BLaER1 treated with 17β-estradiol and CSF1 and Interleukin-3, amounts not matched to agents 10 nM and 100 nM (cell line): ENCODE results near the gene DCC.
A peak's percentile ranks its signal among the peaks of the same experiment; 100 is the strongest.

Source experiments
- H3K27ac ChIP-seq, 11 experiments: shearing (Covaris generic); formaldehyde crosslinking; 2 replicates each; pipeline ENCODE4 v1.8.1; 2022
- H3K27me3 ChIP-seq, 11 experiments: shearing (Covaris generic); formaldehyde crosslinking; 2 replicates each; pipeline ENCODE4 v1.8.1; 2022
- H3K36me3 ChIP-seq, 11 experiments: shearing (Covaris generic); formaldehyde crosslinking; 2 replicates each; pipeline ENCODE4 v1.8.1; 2022
- H3K4me1 ChIP-seq, 10 experiments: shearing (Covaris generic); formaldehyde crosslinking; 2 replicates each; pipeline ENCODE4 v1.8.1; 2022
- H3K4me2 ChIP-seq, 11 experiments: shearing (Covaris generic); formaldehyde crosslinking; 2 replicates each; pipeline ENCODE4 v1.8.1; 2022
- H3K4me3 ChIP-seq, 10 experiments: shearing (Covaris generic); formaldehyde crosslinking; 2 replicates each; pipeline ENCODE4 v1.8.1; 2022
- H3K9ac ChIP-seq, 11 experiments: shearing (Covaris generic); formaldehyde crosslinking; 2 replicates each; pipeline ENCODE4 v1.8.1; 2022
- H3K9me3 ChIP-seq, 11 experiments: shearing (Covaris generic); formaldehyde crosslinking; replicated peaks in 1 of 11; 2 replicates each; pipeline ENCODE4 v1.8.1; 2022
- H4K20me1 ChIP-seq, 11 experiments: shearing (Covaris generic); formaldehyde crosslinking; 2 replicates each; pipeline ENCODE4 v1.8.1; 2022
- Cebpa-rat ChIP-seq, 11 experiments: shearing (Covaris generic); IDR thresholded peaks; 2 replicates each; pipeline ENCODE4 v1.8.1; 2022

Gene DCC

DNA sequence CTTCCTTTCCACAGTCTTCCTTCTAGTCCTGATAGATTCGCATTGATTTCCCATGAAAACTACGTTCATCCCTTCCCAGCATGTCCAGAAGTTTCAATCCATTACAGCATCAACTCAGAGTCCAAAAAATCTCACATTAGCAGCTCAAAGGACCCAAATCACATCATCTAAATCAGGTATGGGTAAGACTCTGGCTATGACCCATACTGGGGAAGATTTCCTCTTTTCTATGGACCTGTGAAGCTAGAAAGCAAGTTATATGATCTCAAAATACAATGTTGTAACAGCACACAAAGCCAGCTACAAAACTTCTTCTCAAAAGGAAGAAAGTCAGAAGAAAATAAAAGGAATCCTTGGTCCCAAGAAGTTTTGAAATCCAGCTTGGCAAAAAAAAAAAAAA, 5.7 kb upstream of the DCC start:
- Histone ChIP-seq H3K36me3 (no peaks in the 10 kb centered on the region), H3K4me1 (peaks cover 0 to 32% (median 6%) of the 10 kb centered on the region in 10 experiments; a peak in 9 of 20 replicates), H3K4me3 (no peak overlapping the region), H4K20me1 (no peaks in the 10 kb centered on the region), H3K4me2 (peak overlapping the region in 5 of 11 experiments; percentile 21 to 54 (median 51); a peak in 9 of 22 replicates), H3K27ac (peak overlapping the region in 1 of 11 experiments; percentile 12; a peak in 1 of 22 replicates), H3K9me3 (no peaks in the 10 kb centered on the region), H3K9ac (no peak overlapping the region), H3K27me3 (peaks cover 0 to 6% (median under 1%) of the 10 kb centered on the region in 11 experiments; a peak in 4 of 22 replicates)
- no peak for TF ChIP-seq Cebpa-rat (IDR thresholded peaks at IDR 0.05)

DNA sequence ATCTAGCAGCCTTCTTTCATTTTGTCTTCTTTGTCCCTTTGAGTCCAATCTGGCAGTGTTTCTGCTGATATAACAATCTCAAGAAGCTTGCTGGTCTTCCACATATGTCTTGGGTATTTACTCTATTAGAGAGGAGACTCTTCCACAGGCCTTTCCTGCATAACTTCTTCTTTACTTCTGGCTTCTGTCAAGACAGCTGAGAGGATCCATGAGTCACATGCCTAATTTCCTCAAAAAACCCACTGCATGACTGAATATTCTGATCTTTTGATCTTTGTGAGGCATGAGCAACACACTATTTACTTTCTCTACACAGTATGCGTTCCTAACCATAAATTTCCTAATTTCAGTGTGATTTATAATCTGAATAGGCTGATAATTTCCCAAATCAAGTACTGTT, 5.1 kb upstream of the DCC start:
- H4K20me1 ChIP-seq = no peaks in the 10 kb centered on the region
- H3K27ac ChIP-seq = peak overlapping the region in 1 of 11 experiments; percentile 12; a peak in 2 of 22 replicates
- peak overlapping the region in 4 of 11 experiments; percentile 30 to 54 (median 52); a peak in 6 of 22 replicates for H3K4me2 ChIP-seq
- no peak overlapping the region for H3K9ac ChIP-seq
- H3K4me3 ChIP-seq = no peak overlapping the region
- H3K36me3 ChIP-seq = no peaks in the 10 kb centered on the region
- H3K27me3 ChIP-seq = peaks cover 2 to 11% (median 6%) of the 10 kb centered on the region in 11 experiments; a peak in 20 of 22 replicates
- peaks cover 0 to 32% (median 6%) of the 10 kb centered on the region in 10 experiments; a peak in 9 of 20 replicates for H3K4me1 ChIP-seq
- H3K9me3 ChIP-seq = peaks cover 0 to 5% (median 3%) of the 10 kb centered on the region in 11 experiments; a peak in 13 of 22 replicates
- TF ChIP-seq Cebpa-rat (IDR thresholded peaks at IDR 0.05) = no peak

DNA sequence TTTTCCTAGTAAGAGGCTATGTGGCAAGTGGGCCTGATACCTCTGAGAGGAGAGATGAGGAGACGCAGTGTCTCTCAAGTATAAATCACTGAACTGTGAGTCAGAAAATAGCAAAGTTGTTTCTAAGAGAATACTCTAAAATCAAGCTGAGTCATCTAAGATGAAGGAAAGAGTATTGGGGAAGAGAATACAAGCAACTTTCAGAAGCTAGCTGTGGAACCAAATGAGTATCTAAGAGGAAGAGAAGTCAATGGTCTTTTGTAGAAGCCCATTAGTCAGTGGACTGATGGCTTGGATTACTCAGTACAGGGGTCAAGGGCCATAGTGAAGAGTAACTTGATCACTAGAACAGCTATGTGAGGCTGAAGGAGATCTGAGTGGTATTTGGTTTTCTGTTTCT, 2.7 kb upstream of the DCC start:
- Histone ChIP-seq H3K9ac (no peak overlapping the region), H3K4me1 (peaks cover 0 to 32% (median 6%) of the 10 kb centered on the region in 10 experiments; a peak in 9 of 20 replicates), H3K36me3 (no peaks in the 10 kb centered on the region), H4K20me1 (no peaks in the 10 kb centered on the region), H3K4me3 (no peak overlapping the region), H3K27me3 (peaks cover 14 to 25% (median 20%) of the 10 kb centered on the region in 11 experiments; a peak in 21 of 22 replicates), H3K9me3 (peaks cover 15 to 28% (median 23%) of the 10 kb centered on the region in 11 experiments; a peak in 19 of 22 replicates), H3K27ac (no peak overlapping the region), H3K4me2 (peak overlapping the region in 1 of 11 experiments; percentile 14; a peak in 1 of 22 replicates)
- no peak for TF ChIP-seq Cebpa-rat (IDR thresholded peaks at IDR 0.05)

DNA sequence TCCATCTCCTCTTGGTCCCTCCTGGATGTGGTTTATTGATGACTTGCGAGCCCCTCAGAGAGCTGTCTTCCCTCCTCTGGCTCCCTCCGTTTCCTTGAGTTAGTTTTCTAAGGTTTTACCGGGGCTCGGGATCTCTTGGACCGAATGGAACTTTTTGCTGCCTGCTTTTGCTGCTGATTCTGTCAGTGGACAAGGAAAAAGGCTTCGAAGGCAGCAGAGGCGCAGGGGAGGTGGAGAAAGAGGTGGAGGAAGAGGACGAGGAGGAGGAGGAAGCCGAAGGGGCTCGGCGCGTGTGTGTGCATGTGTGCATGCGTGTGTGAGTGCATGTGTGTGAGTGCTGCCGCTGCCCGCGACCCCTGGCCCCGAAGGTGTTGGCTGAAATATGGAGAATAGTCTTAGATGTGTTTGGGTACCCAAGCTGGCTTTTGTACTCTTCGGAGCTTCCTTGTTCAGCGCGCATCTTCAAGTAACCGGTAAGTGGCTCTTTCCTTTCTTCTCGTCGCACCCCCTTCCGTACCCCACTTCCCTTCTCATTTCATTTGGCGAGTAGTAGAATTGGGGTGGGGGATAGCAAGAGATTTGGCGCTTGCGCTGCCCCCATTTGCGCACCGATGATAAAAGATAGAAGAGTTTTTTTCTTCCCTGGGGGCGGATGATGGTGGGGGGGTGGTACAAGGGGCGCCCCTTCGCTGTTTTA, 557 bp downstream of the DCC start:
- H3K9me3 ChIP-seq = peaks cover 15 to 28% (median 23%) of the 10 kb centered on the region in 11 experiments; a peak in 19 of 22 replicates
- H3K4me1 ChIP-seq = peaks cover 0 to 8% (median 0%) of the 10 kb centered on the region in 10 experiments; a peak in 4 of 20 replicates
- no peaks in the 10 kb centered on the region for H3K36me3 ChIP-seq
- no peak overlapping the region for H3K9ac ChIP-seq
- no peak overlapping the region for H3K4me3 ChIP-seq
- peaks cover 14 to 25% (median 20%) of the 10 kb centered on the region in 11 experiments; a peak in 21 of 22 replicates for H3K27me3 ChIP-seq
- H3K27ac ChIP-seq = no peak overlapping the region
- H3K4me2 ChIP-seq = no peak overlapping the region
- no peaks in the 10 kb centered on the region for H4K20me1 ChIP-seq
- TF ChIP-seq Cebpa-rat (IDR thresholded peaks at IDR 0.05) = no peak

DNA sequence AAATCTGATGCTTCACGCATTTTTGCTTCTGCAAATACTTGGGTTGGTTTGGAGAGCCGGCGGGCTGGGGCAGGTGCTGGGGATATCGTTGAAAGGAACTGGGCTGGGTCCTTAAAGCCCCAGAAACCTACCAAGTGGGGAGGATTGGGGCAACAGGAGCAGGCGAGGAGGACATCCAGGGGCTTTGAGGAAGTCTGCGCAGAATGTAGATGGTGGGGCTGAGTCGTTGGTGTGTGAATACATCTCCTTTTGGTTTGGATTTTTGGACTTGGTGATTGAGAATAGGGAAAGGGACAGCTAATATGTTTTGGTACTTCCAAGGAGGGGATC, 1.1 kb downstream of the DCC start:
- Histone ChIP-seq H4K20me1 (no peaks in the 10 kb centered on the region), H3K27ac (no peak overlapping the region), H3K4me2 (no peak overlapping the region), H3K27me3 (peaks cover 14 to 25% (median 20%) of the 10 kb centered on the region in 11 experiments; a peak in 21 of 22 replicates), H3K36me3 (no peaks in the 10 kb centered on the region), H3K9ac (no peak overlapping the region), H3K4me1 (peaks cover 0 to 7% (median 0%) of the 10 kb centered on the region in 10 experiments; a peak in 1 of 20 replicates), H3K4me3 (no peak overlapping the region), H3K9me3 (peaks cover 15 to 28% (median 23%) of the 10 kb centered on the region in 11 experiments; a peak in 19 of 22 replicates)
- TF ChIP-seq Cebpa-rat (IDR thresholded peaks at IDR 0.05) = no peak

DNA sequence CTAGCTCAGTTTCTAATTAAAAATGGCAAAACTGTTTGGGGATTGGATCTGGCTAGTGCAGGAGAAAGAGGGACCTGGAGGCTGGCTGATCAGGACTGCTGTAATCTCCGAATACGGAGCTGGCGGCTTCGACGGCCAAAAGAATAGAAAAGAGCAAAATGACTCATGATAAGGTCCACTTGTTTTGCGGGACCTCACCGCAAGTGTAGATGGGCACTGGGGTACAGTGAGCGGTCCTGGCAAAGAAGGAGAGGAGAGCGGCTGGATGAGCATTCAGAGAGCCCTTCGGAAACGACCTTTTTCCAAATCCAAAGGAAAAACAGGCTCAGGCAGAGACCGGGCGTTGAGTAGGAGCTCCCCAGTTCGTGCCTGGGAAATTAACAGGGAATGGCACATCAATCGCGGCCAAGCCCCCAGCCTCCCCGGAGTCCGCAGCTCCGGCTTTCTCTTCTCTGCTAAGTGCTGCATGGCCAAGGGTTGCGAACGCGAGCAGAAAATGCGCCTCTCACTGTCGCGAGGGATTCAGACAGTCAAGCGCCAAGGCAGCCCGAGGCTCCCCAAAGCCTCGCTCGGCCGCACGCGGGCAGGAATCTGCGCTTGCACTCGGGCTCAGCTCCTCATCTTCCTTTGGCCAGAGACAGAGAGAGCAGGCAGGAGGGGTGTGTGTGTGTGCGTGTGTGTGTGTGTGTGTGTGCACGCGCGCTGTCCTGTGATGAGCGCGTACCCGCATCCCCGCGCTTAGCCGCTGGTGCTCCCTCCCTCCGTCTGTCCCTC, 1.8 kb downstream of the DCC start:
- no peak overlapping the region for H3K4me3 ChIP-seq
- peaks cover 14 to 25% (median 20%) of the 10 kb centered on the region in 11 experiments; a peak in 21 of 22 replicates for H3K27me3 ChIP-seq
- H3K4me2 ChIP-seq = no peak overlapping the region
- no peak for TF ChIP-seq Cebpa-rat (IDR thresholded peaks at IDR 0.05)
- H3K4me1 ChIP-seq = peaks cover 0 to 7% (median 0%) of the 10 kb centered on the region in 10 experiments; a peak in 1 of 20 replicates
- H3K27ac ChIP-seq = no peak overlapping the region
- no peaks in the 10 kb centered on the region for H4K20me1 ChIP-seq
- H3K9me3 ChIP-seq = peaks cover 15 to 28% (median 23%) of the 10 kb centered on the region in 11 experiments; a peak in 19 of 22 replicates
- H3K36me3 ChIP-seq = no peaks in the 10 kb centered on the region
- H3K9ac ChIP-seq = no peak overlapping the region

DNA sequence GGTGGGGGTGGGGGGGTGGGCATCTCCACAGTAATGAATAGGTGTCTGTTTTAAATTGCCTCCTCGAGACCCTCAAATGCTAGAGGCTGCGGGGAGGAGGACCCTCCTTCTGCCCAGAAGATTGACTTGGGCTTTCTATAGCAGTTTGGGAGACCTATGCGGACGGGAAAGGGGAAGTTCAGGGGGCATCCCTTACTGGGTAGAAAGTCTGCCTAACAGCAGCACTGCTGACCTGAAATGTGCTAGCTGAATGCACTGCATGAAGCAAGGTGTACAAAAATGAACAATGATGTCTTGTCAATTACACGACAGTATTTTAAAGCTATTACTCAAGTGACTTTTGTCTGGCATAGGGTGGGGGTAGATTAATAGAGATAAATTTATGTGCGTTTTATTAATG, 2.5 kb downstream of the DCC start:
- H3K4me2 ChIP-seq = no peak overlapping the region
- TF ChIP-seq Cebpa-rat (IDR thresholded peaks at IDR 0.05) = no peak
- H3K4me3 ChIP-seq = no peak overlapping the region
- peaks cover 15 to 28% (median 23%) of the 10 kb centered on the region in 11 experiments; a peak in 19 of 22 replicates for H3K9me3 ChIP-seq
- no peaks in the 10 kb centered on the region for H4K20me1 ChIP-seq
- H3K27me3 ChIP-seq = peaks cover 14 to 25% (median 20%) of the 10 kb centered on the region in 11 experiments; a peak in 21 of 22 replicates
- H3K9ac ChIP-seq = no peak overlapping the region
- no peak overlapping the region for H3K27ac ChIP-seq
- peaks cover 0 to 3% (median 0%) of the 10 kb centered on the region in 10 experiments; a peak in 1 of 20 replicates for H3K4me1 ChIP-seq
- no peaks in the 10 kb centered on the region for H3K36me3 ChIP-seq

DNA sequence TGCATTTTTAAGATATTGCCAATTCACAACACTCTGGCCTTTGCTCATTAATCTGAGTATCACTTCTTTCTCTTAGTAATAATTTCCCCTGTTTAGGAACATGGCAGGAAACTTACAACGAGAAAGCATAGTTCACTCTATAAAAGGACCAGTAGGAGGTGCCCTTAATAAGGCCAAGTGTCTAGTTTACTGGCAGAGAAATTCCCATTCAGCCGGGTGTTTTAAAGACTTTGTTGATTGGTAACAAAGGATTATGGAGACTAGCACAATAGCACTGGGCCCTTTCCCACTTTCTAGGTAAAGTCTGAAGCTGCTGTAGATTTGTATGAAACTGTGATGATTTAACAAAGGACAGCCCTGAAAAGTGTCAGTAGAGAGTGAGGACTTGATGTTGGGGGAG, 3.1 kb downstream of the DCC start:
- H4K20me1 ChIP-seq = no peaks in the 10 kb centered on the region
- no peak overlapping the region for H3K9ac ChIP-seq
- peaks cover 15 to 28% (median 23%) of the 10 kb centered on the region in 11 experiments; a peak in 19 of 22 replicates for H3K9me3 ChIP-seq
- H3K4me1 ChIP-seq = 0 out of 20 replicates have a peak, but pooled peaks cover 0 to 3% (median 0%) of the 10 kb centered on the region in 10 experiments
- no peaks in the 10 kb centered on the region for H3K36me3 ChIP-seq
- no peak overlapping the region for H3K4me2 ChIP-seq
- peaks cover 14 to 25% (median 20%) of the 10 kb centered on the region in 11 experiments; a peak in 21 of 22 replicates for H3K27me3 ChIP-seq
- TF ChIP-seq Cebpa-rat (IDR thresholded peaks at IDR 0.05) = no peak
- H3K27ac ChIP-seq = no peak overlapping the region
- no peak overlapping the region for H3K4me3 ChIP-seq
